ENCODE measurements around the gene ZWINT.

GRCh38 chr10:56360583-56360966, 484 bp downstream of the ZWINT start:
- no peak for TF ChIP-seq CTCF (conservative IDR thresholded peaks at IDR 0.05 in 1 of 2, IDR thresholded peaks at IDR 0.05 in 1 of 2; ENCODE audit: low read depth in 1 of 2, low read length in 2 of 2)
- no peak for TF ChIP-seq EZH2 (IDR thresholded peaks at IDR 0.05; ENCODE audit: low read length, missing control alignments)
